GM21717 (cell line): Measurements from ENCODE around the gene HOXB3.

Source experiments
- ATAC-seq: cut with Tn5 transposase; IDR thresholded peaks from one replicate; pipeline ENCODE4 v1.9.1; 2021; ENCODE audit warnings: mild to moderate bottlenecking, moderate library complexity; ENCODE audit not compliant: unreplicated experiment

HOXB3 gene

DNA sequence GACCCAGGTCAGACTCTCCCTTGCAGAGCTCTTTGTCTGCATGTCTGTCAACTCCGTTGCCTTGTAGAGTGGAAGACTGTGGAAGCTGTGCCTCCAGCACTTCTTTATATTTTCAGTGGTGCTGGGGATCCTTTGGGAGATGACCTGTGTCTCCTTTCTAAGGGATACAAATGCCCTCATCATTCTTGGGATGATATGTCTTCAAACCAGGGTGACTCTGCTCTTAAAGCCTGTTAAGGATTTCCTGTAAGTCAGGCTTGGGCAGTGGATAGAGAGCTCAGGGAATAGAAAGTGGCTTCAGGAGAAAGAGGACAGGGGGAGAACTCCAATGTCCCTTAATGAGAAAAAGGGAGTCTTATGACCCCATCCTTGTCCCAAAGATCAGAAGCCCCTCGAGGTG lies 1.5 kb downstream of the HOXB3 start:
- ATAC-seq = no peak

DNA sequence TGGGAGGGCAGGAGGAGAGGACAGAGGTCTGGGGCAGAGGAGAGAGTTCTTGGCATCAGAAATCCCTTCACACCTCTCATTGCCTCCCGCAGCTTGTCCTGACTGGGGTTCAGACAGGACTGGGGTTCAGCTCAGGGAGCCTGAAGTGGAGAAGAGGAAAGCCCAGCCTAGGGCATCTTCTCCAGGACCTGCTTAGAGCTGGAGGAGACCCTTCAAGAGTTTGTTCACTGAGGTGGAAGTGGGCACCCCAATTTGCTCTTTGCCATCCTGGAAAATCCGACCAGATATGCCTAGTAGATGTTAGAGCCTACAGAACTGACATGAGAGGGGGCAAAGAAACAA lies 2.0 kb downstream of the HOXB3 start:
- ATAC-seq = no peak

DNA sequence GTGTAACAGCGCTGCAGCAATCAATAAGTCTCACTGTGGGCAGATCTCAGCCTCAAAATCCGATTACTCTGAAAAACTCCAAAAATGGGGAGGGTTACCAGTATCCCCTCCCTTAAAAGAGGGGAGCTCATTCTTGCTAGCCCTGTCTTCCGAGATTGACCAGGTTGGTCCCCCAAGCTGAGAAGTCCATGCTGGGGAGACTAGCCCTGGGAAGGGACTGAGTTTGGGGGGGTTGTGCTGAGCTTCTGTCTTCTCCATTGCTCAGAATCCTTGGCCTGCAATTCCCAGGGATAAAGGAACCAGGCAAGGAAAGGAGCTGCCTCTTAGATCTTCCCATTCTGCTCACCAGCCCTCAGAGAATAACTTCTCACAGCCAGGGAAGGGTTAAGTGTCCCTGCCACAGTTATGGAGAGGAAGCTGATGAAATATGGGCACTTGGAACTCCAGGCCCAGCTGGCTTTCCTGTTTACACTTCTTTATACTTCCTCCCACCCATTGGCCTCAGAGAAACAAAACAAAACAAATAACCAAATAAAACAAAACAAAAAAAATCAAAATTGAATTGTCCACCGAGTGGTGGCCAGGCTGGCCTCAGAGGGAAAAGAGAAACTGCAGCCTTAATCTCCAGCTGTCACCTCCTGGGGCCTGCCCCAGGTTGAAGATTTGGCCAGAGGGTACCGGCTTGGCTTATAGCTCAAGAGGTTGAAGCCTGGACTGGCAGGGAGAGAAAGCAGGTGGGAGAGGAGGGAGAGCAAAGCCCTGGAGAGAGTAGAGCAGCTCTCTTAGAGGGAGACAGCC lies 2.6 kb downstream of the HOXB3 start:
- ATAC-seq = no peak

DNA sequence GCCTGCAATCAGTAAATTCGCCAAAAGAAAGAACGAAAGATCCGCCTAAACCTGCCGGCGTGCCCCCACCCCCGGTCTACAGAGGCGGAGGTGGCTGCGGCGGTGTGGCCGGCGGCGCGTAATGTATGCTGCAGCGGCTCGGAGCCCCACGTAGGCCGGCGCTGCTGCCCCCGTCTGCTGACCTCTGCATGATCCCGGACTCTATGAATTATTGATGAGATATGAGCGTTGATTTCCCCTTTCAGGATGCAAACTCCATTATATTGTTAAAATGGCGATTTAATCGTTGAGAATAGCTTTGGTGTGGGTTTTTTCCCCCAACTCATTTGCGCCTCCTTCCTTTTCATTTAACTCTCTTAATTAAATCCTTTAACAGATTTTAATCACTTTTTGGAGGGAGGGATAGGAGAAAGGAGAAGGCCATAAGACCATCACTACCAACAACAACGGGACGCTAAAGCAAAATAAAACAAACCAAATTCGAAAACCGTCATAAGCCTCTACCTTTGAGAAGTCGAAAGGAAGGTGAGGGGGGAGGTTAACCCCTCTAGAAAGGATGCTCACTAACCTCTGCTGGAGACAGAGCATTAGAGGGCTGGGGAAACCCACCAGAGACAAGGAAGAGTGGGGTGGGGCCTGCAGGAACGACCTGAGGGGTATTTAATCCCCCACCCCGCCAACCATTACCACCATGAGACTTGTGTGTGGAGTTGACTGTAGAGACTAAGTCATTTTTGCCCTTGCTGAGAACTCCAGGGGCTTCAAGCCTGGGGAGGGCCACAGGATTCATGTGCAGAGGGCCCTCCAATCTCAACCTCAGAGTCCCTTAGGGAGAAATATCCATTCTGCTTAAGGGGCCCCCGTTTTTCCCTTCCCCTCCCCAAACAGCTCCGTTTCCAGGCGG lies 3.4 kb downstream of the HOXB3 start:
- ATAC-seq = no peak

DNA sequence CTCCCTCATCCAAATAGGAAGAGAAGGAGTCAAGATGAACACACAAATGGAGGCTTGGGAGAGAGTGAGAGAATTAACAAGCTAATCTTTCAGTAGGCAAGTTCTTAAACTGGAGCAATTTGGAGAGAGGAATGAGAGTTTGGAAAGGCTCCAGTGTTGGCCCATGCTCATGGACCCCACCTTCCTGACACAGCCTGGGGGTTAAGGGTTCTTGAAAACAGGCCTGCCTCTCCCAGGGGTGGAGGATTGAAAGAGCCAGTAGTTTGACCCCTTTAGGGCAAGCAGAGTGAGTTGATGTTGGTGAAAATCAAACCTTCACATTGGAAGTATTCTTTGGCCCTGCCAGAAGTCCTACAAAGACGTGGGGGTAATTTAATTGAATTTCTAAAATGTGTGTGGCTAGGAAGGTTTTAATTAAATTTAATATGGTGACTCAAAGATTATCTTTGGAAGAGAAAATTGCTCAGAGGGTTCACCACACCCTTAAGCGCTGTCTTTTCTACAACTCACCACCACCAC lies 5.8 kb downstream of the HOXB3 start:
- ATAC-seq = no peak

DNA sequence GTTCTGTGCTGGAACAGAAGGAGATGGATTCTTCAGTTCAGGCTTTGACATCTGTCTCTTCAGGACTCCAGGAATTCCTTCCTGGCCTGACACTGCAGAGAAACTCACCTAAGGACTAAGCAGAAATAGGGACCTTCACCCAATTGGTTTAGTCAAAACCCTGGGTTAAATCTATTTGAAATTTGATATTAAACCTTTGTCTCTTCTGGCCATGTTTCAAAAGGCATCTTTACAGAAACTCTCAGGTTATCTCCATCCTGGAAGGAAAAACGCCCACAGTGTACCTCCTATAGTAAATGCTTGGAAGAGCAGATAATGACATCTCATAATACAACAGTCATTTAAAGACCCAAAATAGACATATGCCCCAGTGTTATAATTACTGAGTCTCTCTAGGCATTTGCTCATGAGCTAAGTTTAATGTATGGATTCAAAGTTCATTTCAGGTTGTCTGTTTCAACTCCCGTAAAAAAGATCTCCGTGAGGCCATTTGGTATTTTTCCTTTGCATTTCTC lies 6.3 kb downstream of the HOXB3 start:
- ATAC-seq = no peak

DNA sequence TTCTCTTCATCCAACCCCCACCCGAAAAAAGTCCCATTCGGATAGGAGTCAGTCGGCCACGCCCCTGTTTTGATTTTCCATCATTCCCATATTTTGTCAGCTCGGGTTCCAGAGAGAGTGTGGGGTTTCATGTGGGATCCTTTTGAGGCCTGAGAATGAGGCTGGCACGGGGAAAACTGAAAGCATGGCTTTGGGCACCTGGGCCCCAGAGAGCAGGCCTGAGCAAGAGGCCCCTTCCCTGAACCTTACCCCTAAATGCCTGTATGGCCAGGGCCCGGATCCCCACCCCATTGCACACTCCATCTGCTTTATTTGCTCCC lies 7.3 kb downstream of the HOXB3 start:
- no peak for ATAC-seq

DNA sequence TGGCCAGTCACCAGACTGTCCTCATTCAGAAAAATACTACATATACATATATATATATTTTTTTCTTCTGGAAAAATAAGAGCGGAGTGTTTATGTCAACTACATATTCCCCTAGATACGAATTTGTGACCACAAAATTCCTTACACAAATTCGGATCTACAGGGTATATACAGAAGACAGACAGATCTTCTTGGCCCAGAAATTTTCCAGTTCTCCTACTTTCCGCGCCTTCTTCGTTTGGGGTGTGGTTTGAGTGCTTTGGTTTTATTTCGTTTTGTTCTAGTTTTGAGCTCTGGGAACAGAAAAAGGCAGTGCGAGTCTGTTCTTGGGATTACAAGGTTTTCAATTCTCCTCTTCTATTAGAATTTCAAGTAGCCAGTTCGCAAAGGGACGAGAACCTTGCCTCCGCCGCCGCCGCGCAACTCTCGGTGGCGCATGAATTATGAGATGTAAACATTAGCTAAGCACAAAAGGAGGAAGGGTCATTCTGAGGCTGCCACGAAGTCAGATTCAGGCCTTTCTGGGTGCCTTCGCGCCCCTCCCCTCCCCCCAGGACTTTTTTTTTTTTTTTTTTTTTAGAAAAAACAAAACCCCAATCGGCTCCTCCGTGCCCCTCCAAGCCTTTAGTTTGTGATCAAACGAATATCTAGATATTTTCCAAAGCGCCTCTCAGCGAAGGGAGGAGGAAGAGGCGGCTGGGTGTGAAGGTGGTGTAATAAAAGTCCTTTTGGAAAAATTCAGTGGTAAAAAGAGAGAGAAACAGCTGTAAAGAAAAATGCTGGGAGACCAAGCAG lies 10.1 kb downstream of the HOXB3 start:
- ATAC-seq = no peak

DNA sequence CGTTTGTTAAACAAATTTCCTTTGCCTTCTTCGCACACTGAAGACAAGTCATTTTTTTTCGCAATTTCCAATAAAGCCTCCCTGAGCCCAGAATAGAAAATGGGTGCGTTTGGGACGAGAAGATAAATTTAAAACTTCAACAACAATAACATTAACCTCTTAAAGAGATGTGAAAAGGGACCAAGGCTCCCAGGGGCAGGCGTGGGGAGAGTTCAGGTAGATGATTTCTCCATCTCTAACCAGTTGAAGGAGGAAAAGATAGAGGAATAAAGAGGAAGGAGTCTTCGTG lies 10.6 kb downstream of the HOXB3 start:
- ATAC-seq = no peak

DNA sequence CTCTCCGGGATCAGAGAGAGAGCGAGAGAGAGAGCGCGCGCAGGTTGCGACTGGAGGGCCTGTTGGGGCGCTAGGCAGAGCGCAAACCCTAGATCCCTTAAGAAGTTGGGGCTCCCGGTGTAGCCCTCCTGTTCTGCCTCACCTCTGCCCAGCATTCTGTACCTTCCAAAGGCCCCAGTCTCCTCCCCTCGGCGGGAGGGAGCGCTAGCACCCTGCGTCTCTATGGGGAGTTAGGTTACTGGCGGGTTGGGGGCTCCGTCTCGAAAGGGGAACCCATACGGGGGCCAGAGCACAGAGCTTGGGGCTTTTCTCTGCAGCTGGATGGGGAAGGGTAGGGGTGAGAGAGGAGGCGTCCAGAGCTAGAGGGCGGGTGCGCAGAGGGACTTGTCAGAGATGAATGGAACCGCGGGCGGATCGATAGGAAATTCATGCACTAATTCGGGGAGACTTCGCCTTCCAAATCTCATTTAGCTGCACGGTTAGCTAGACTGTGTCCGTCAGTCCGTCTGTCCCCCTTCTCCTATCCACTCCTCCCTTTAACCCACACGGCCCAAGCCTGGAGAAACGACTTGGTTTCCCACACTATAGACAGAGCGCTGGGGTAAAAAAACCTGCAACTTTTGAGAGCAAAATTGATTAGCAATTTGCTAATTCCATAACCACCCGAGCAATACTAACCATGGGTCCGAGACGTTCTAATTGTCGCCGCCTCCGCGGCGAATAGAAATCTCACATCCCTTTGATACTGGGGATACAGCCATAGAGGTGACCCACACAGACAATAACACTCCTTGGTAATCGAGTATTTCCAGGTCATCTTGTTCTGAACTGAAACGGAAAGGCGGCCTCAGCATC lies 11.2 kb downstream of the HOXB3 start:
- no peak for ATAC-seq

DNA sequence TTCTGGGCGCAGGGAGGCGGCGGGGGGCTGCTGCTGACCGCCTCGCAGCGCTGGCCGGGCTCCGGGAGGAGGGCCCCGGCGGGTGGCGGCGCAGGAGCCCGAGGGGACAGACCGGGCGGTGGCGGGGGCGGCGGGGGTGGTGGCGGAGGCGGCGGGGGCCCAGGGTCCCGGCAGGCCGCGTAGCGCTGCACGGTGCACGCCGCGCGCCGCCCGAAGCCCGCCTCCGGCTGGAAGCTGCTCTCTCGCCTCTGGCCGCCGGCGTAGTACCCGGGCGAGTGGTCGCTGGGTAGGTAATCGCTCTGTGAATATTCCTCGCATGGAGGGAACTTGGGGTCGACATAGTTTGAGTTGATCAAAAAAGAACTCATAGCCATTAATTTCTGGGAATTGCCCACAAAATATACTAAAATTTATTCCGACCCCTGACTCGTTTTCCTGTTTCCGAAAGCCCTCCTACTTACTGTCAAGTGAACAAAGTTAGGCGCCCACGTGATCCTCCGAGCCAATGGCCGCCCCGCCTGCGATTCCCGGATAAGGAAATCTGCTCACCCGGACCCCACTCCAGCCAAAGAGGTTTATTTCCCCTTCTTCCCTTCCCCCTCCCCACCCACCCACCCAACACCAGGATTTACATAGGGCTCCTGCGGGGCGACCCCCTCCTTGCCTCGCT lies 12.0 kb downstream of the HOXB3 start, which contains the start of gene HOXB4:
TSS of gene HOXB4 (minus strand) at position 405 of the 670 bp plus-strand sequence. CDS start at position 374, 31 bp downstream.
- no peak for ATAC-seq

DNA sequence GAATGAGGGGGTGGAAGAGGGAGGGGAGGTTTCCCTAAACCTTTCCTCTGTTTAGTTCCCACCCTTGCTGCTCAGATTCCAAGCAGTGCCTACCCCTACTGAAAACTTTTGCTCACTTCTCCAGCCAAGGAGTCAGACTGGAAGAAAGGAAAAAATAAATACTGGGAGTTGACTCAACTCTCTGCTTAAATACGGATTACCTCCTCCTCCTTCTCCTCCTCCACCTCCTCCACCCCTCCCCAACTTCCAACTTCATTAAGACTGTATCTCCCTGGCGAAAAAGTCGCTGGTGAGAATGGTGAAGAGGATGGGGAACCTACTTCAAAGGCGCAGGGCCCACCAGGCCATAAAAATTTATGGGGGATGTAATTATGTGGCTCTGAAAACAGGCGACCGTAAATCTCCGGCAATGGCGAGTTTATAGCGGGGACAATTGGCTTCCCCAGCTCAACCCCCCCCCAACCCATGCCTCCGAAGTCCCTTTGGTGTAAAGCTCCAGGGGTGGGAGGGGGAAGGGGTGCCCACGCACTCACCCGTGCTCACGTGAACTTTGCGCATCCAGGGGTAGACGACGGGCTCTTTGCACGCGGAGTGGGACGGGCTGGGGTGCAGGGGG lies 12.6 kb downstream of the HOXB3 start:
- no peak for ATAC-seq

DNA sequence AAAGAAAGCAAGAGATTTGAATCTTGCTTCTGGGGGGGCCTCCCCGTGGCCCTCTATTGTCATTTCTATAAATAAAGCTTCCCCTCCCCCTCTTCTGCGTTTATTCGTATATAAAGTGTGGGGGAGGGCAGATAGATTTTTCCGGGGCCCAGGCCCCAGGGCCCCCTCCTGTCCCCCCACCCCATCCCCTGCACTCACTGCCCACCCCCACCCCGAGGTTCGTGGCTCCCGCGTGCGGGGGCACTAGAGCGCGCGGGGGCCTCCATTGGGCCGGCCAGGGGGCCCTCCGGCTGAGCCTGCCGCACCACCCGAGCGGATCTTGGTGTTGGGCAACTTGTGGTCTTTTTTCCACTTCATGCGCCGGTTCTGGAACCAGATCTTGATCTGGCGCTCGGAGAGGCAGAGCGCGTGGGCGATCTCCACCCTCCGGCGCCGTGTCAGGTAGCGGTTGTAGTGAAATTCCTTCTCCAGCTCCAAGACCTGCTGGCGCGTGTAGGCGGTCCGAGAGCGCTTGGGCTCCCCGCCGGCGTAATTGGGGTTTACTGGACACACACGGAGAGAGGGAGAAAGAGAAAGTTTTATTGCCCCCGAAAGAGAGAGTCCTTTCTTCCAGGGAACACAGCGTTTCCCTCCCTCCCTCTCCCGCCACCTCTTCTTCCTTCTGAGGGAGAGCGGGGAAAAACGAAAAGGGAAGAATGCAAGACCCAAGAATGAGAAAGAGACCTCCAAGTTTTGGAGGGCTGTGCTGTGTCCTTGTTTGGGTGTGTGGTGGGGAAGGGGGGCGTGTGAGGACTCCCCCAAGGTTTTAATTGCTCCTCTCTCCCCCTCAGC lies 13.3 kb downstream of the HOXB3 start:
- ATAC-seq = no peak

DNA sequence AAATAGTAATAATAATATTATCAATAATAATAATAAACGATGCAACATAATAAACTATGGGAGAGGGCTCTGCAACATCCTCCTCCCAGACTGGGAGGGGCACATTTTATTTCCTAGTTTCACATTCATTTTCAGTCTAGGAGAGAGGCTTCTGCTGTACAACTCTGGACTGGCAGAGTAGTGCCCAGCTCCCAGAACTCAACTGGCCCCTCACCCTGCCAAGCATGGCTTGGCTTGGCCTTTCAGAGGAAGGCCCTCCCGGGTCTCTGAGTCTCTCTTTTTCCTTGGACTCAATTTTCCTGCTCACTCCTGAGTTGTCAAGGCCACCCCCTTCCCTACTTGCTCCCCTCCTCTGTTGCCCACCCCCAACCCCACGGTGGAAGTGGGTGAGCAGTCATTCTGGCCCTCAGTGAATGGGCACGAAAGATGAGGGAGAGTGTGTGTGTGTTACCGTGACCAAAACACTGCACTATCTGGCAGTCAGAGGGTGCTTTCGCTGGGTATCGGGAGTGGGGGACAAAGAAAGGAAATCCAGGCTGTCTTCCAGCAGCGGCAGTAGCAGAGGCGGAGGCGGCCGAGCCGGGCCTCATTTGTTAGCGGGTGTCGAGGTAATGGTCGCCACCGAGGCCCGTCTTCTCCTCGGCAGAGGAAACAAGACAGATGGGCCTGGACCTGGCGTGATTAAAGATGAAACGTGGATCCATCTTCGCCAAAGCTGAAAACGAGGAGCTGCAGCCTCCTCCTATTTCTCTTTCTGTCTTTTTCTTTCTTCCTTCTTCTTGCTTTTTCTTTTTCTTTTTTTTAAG lies 14.2 kb downstream of the HOXB3 start:
- no peak for ATAC-seq

DNA sequence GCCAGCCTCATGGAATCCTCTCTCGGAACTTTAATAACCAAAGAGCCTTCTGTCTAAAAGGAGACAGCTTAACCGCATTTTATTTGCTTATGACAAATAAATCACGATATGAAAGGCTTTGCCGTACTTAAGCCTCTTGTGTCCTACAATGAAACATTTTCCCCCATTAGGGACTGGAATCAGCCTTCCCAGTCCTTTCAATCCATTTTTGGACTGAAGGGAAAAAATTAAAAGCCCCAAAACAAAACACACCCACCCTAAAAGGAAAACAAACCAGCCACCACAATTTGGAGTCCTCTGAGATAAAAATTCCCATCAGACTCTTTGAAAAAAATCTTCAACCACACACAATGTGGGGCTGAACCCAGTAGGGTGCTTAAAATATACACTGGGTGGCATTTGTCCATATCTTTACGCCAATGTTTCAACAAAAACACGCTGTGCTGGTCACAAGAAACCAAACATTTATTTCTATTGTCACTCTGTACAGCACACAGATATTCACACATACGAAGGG lies 14.9 kb downstream of the HOXB3 start:
- no peak for ATAC-seq

DNA sequence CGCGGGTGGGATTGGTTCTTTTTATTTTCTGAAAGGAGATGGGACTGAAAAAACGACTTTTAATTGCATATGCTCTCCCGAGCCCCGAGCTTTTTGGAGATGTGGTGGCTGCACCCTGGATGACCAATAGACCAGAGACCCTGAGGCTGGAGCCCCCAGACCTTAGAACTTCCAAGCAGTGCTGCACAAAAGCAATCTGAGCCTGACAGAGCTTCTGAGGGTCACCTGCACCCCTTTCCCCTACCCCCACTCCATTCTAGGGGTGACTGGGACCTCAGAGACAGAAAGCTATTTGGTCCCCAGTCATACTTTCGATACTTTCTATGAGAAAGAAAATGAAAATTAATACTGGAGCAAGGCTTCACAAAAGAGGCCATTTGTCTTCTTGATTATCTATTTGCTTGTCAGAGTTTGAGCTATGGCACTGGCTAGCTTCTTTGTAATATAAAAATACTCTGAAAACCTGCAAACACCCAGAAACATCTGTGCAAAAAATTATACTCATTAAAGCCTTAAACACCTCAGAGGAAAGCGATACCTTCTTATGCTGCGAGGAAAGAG lies 15.5 kb downstream of the HOXB3 start:
- ATAC-seq = no peak

DNA sequence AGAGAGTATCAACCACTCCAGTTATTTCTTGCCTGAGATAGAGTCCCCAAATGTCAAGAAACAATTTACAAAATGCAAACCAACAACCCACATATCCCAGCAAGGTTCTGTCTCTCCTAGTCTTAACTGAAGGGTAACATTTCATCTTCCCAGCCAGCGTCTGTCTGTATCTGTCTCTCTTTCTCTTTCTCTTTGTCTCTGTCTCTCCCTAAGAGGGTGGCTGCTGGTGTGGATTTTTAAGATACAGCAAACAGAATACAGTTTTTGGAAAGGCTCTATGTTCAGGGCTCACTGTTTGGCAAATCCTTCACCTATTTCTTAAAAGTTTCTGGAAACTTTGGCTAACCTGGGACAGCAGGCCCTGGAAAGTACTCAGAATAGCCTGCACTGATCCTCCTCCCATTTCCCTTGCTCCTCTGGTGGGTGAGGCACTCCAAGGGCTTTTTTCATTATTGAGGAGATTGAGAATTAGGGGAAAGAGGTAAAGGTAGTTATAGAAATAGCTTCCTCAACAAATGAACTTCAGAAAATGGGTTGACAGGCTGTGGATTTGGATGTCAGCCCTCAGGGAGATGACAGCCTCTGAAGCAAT lies 18.1 kb downstream of the HOXB3 start:
- no peak for ATAC-seq
